ENCODE measurements around the gene MMP21. TPM values are rescaled to one million over a fixed set of nuclear protein-coding genes. Genes with fewer than 3 reads are reported as not detected.

Gene MMP21
- total and polyA plus RNA-seq, 10 of the 15 experiments (the other 5 are each of a cell fraction or from before 2014, with no cell fraction given) = 0.08 to 0.24 TPM; not detected in 8

DNA sequence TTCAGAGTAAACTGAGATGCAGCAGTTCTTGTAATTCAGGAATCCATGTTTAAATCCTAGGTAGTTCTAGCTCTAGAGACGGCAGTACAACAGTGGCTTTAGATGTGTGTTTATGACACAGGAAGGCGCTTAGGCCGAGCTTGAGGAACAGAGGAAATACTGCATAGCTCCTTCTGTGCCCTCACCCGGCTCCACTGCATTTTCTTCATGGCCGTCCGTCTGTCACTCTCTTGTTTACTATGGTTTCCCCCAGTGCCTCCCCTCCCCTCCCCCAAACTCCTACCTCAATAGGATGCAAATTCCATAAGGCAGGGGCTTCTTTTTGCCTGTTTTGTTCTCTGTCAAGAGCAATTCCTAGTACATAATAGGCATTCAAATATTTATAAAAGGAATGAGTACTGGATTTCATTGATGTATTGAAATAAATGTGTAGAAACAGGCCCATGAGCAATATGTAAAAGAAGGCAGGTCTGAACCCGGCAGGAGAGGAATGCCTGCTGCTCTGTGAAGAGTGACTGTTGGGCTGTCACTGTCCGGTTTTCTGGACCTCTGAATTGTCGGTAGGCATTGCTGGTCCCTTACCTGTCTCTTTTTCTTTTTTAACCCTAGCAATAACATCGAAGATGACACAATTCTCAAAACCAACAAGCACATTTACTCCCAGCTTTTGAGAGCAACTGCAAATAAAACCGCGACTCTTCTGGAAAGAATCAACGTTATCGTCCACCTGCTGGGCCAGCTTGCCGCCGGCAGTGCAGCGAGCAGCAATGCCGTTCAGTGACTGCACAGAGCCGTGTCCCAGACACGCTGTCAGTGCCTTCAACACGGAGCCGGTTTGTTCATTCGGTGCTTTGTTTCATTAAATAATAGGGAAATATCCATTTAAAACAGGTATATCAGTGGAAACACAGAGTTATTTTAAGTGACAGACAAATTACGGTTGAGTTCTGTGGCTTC, 12.7 kb downstream of the MMP21 start:
- Histone ChIP-seq H3K4me3 (no peak overlapping the region), H3K4me2 (ENCODE audit: control insufficient read depth, insufficient read depth) (no peak overlapping the region), H3K27ac (ENCODE audit: control insufficient read depth, insufficient read depth) (no peak overlapping the region), H3K9me3 (replicated peaks; ENCODE audit: control insufficient read depth, insufficient read depth, low read length) (no peaks in the 10 kb centered on the region), H3K36me3 (ENCODE audit: control insufficient read depth in 2 of 2, insufficient read depth in 2 of 2, low read length in 1 of 2) (peaks cover 12 to 43% of the 10 kb centered on the region in 2 experiments), H4K20me1 (ENCODE audit: control insufficient read depth, insufficient read depth) (no peaks in the 10 kb centered on the region), H3K79me2 (ENCODE audit: control insufficient read depth, insufficient read depth, low read length) (no peaks in the 10 kb centered on the region), H3K4me1 (ENCODE audit: control insufficient read depth, insufficient read depth, low read length) (no peaks in the 10 kb centered on the region), H3K9ac (ENCODE audit: control insufficient read depth, insufficient read depth, low read length) (no peak overlapping the region), H2AFZ (ENCODE audit: control insufficient read depth, low read depth, low read length) (no peak overlapping the region), H3K27me3 (replicated peaks in 1 of 2; ENCODE audit: control insufficient read depth in 2 of 2, insufficient read depth in 2 of 2, low read length in 1 of 2) (no peaks in the 10 kb centered on the region)
- intact Hi-C loops (cut with micrococcal nuclease; ENCODE audit: unreplicated experiment) (no loop called here), in situ Hi-C loops (cut with MboI) (no loop called here)
- POLR2A ChIA-PET = interaction anchor here (0.5 kb wide), 1 partner anchor 154 kb away, joined by 5 read pairs; no protein-coding TSS in a partner anchor
- CTCF ChIA-PET = no interaction called here
- BruUV-seq (replicated peaks) = no TSS peak
- RAD21 ChIA-PET (ENCODE audit: unreplicated experiment) = no interaction called here
- TF ChIP-seq NBN (IDR thresholded peaks at IDR 0.05) (no peak), WRNIP1 (IDR thresholded peaks at IDR 0.05; ENCODE audit: borderline replicate concordance, low read depth, low read length) (no peak), SP1 (IDR thresholded peaks at IDR 0.05; ENCODE audit: low read depth, low read length) (no peak), RUNX3 (IDR thresholded peaks at IDR 0.05; ENCODE audit: low read length) (no peak), NR2C1 (IDR thresholded peaks at IDR 0.05) (no peak), SMC3 (IDR thresholded peaks at IDR 0.05; ENCODE audit: borderline replicate concordance, low read length) (no peak), SIX5 (IDR thresholded peaks at IDR 0.05; ENCODE audit: low read depth, low read length, severe bottlenecking) (no peak)
- TF ChIP-seq, protein P1, sequence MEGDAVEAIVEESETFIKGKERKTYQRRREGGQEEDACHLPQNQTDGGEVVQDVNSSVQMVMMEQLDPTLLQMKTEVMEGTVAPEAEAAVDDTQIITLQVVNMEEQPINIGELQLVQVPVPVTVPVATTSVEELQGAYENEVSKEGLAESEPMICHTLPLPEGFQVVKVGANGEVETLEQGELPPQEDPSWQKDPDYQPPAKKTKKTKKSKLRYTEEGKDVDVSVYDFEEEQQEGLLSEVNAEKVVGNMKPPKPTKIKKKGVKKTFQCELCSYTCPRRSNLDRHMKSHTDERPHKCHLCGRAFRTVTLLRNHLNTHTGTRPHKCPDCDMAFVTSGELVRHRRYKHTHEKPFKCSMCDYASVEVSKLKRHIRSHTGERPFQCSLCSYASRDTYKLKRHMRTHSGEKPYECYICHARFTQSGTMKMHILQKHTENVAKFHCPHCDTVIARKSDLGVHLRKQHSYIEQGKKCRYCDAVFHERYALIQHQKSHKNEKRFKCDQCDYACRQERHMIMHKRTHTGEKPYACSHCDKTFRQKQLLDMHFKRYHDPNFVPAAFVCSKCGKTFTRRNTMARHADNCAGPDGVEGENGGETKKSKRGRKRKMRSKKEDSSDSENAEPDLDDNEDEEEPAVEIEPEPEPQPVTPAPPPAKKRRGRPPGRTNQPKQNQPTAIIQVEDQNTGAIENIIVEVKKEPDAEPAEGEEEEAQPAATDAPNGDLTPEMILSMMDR (IDR thresholded peaks at IDR 0.05 in 2 of 3, conservative IDR thresholded peaks at IDR 0.05 in 1 of 3; ENCODE audit: control insufficient read depth in 2 of 3, extremely low read depth in 1 of 3, insufficient read depth in 1 of 3, low read depth in 3 of 3, low read length in 3 of 3) = no peak
- TF ChIP-seq, protein P2, sequence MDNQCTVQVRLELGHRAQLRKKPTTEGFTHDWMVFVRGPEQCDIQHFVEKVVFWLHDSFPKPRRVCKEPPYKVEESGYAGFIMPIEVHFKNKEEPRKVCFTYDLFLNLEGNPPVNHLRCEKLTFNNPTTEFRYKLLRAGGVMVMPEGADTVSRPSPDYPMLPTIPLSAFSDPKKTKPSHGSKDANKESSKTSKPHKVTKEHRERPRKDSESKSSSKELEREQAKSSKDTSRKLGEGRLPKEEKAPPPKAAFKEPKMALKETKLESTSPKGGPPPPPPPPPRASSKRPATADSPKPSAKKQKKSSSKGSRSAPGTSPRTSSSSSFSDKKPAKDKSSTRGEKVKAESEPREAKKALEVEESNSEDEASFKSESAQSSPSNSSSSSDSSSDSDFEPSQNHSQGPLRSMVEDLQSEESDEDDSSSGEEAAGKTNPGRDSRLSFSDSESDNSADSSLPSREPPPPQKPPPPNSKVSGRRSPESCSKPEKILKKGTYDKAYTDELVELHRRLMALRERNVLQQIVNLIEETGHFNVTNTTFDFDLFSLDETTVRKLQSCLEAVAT (IDR thresholded peaks at IDR 0.05) = no peak
- TF ChIP-seq, protein P3, sequence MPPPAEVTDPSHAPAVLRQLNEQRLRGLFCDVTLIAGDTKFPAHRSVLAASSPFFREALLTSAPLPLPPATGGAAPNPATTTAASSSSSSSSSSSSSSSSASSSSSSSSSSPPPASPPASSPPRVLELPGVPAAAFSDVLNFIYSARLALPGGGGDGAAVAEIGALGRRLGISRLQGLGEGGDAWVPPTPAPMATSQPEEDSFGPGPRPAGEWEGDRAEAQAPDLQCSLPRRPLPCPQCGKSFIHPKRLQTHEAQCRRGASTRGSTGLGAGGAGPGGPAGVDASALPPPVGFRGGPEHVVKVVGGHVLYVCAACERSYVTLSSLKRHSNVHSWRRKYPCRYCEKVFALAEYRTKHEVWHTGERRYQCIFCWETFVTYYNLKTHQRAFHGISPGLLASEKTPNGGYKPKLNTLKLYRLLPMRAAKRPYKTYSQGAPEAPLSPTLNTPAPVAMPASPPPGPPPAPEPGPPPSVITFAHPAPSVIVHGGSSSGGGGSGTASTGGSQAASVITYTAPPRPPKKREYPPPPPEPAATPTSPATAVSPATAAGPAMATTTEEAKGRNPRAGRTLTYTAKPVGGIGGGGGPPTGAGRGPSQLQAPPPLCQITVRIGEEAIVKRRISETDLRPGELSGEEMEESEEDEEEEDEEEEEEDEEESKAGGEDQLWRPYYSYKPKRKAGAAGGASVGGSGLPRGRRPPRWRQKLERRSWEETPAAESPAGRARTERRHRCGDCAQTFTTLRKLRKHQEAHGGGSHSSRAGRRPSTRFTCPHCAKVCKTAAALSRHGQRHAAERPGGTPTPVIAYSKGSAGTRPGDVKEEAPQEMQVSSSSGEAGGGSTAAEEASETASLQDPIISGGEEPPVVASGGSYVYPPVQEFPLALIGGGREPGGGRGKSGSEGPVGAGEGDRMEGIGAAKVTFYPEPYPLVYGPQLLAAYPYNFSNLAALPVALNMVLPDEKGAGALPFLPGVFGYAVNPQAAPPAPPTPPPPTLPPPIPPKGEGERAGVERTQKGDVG (CRISPR knock-in tag; IDR thresholded peaks at IDR 0.05) = no peak
- FAIRE-seq (no peak), DNase-seq (ENCODE audit: low read depth, low spot score) (no peak), ATAC-seq (no peak)
- SMC1A ChIA-PET (ENCODE audit: uncharacterized antibody, unreplicated experiment) = interaction anchor here (0.7 kb wide), 1 partner anchor 15 kb away, joined by 3 read pairs; no protein-coding TSS in a partner anchor
- 97% methylated on average over 23 of the region's 24 CpGs for WGBS (ENCODE audit: insufficient coverage, insufficient replicate concordance, low lambda C conversion rate, missing lambda C conversion rate)
